GM13976 (cell line): ENCODE measurements around the gene NHEJ1.

Source experiments
- DNase-seq: peaks from one replicate; pipeline ENCODE4 v3.0.0; 2012; ENCODE audit warnings: low spot score
- in situ Hi-C: fragments of 300-500 bp; cut with MboI; formaldehyde crosslinking; loops from one replicate; pipeline ENCODE4 v1.12.0; 2022; ENCODE audit warnings: low sequenced_read_pairs, mixed read lengths, inconsistent platforms; ENCODE audit not compliant: unreplicated experiment
- TF ChIP-seq, protein P1 (sequence below): IDR thresholded peaks from 2 replicates; pipeline ENCODE4 v1.5.1; 2012; ENCODE audit warnings: borderline replicate concordance, mild to moderate bottlenecking; ENCODE audit not compliant: insufficient read depth; ENCODE audit errors: extremely low read depth, missing control alignments, control extremely low read depth

Gene NHEJ1

DNA sequence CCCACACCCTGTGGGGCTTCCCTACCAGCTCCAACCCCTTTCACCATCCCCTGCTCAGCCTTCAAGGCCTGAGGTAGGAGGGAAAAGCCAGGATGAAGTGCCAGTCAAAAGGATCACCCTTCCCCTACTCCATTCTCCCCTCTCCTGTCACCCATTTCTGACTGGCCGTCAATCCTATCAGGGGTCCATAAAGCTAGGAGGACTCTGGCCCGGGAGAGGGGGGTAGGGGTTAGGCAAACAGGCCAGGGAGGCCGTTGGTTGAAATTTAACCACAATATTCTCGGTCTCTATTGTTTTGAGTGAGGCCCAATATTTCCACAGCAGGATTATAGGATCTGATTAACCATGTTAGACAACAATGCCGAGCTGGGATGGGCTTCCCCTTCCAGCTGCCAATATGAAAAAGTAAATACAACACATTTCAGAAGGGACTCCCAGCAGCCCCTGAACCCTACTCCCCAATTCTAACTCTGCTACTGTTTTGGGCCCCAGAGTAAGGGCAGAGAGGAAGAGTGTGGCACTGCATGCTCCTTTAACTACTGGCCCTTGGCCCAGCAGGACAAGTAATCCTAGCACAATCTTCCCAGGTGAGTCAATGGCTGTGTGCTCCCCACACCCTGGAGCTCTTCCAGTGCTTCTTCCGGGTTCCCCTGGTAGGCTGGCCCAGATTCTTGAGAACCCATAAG lies 89.3 kb downstream of the NHEJ1 start:
- in situ Hi-C loops: no loop called here
- TF ChIP-seq, protein P1, sequence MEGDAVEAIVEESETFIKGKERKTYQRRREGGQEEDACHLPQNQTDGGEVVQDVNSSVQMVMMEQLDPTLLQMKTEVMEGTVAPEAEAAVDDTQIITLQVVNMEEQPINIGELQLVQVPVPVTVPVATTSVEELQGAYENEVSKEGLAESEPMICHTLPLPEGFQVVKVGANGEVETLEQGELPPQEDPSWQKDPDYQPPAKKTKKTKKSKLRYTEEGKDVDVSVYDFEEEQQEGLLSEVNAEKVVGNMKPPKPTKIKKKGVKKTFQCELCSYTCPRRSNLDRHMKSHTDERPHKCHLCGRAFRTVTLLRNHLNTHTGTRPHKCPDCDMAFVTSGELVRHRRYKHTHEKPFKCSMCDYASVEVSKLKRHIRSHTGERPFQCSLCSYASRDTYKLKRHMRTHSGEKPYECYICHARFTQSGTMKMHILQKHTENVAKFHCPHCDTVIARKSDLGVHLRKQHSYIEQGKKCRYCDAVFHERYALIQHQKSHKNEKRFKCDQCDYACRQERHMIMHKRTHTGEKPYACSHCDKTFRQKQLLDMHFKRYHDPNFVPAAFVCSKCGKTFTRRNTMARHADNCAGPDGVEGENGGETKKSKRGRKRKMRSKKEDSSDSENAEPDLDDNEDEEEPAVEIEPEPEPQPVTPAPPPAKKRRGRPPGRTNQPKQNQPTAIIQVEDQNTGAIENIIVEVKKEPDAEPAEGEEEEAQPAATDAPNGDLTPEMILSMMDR: no peak

DNA sequence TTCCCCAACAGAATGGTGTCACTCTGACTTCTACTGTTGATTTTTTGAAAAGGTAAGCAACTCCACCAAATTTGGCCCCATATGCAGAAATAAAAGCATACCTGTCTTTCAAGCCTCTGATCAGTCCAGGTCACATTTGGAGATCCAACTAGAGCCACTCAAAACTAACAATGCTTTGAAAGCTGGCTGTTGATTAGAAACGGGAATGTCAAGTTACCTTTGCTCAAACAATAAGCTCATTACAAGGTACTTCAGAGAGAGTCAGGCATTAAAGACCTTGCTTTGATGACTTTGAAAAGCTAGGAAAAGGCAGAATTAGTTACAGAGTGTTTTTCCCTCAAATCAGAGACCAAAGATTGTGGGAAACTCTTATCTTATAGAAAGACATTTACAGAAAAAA lies 95.1 kb downstream of the NHEJ1 start:
- in situ Hi-C loops: no loop called here
- TF ChIP-seq, protein P1: no peak
- DNase-seq: no peak

More for the DNA sequence above, 89.3 kb downstream of the NHEJ1 start:
- DNase-seq: peak; percentile 3

DNA sequence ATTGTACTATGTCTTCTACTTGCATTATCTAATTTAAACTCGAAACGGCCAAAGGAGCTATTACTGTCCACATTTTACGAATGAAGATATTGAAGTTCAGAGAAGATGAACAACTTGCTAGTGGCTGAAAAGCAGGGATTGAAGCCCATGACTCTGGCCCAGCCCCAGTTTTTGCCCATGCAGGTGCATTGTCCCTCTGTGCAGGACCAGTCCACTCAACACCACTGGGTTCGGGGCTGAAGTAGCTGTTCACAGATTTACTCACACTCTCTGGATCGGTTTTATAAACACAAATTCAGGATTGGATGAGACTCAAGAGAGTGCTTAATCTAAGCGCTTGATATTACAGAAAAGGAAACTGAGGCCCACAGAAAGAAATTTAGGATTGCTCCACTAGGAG lies 98.5 kb downstream of the NHEJ1 start:
- no peak for DNase-seq
- in situ Hi-C loops: no loop called here
- TF ChIP-seq, protein P1: no peak

DNA sequence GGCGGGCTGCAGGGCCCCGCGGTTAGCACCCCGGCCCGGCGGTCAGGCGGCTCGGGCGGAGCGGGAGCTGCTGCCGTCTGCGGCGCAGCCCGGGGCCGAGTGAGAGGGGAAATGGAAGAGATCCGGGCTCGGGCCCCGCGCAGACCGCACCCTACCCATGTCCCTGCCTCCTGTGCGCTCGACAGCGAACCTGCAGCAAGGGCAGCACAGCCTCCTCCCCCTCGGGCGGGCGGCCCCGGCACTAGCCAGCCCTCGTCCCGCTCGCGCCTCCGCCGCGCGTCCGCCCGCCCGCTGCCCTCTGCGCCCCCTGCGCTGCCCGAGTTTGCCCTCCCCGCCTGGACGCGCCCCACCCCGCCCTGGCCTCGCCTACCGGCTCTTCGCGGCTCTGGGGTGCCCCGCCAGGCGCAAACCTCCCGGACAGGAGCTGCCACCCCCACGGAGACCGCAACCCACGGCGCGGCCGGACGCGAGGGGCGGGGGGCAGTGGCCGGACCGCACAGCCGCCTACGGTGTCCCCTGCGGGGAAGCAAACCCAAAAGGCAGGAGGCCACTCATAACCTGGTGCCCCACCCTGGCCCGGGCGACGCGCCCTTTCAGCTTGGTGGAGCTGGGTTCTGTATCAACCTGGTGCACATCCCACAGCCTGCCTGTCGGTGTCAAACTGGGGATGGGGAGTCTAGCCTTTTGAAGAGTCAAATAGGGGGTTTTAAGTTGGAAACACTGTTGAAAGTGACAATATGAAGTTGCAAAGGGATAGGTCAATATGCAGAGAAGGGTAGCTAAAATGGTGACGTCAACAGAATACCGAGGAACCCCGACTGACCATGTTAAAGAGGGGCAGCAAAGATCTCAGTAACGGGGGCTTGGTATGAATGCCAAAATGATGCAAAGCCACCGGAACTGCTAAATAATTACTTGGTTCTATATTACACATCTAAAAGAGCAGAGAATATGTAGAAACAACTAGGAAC lies 99.5 kb downstream of the NHEJ1 start, which contains the start of gene IHH:
Gene IHH, minus strand, starts transcription at position 101 of the 971 bp plus-strand sequence. CDS start 454 bp downstream, outside the sequence.
- TF ChIP-seq, protein P1: no peak
- DNase-seq: peak; percentile 48
- in situ Hi-C loops: no loop called here

DNA sequence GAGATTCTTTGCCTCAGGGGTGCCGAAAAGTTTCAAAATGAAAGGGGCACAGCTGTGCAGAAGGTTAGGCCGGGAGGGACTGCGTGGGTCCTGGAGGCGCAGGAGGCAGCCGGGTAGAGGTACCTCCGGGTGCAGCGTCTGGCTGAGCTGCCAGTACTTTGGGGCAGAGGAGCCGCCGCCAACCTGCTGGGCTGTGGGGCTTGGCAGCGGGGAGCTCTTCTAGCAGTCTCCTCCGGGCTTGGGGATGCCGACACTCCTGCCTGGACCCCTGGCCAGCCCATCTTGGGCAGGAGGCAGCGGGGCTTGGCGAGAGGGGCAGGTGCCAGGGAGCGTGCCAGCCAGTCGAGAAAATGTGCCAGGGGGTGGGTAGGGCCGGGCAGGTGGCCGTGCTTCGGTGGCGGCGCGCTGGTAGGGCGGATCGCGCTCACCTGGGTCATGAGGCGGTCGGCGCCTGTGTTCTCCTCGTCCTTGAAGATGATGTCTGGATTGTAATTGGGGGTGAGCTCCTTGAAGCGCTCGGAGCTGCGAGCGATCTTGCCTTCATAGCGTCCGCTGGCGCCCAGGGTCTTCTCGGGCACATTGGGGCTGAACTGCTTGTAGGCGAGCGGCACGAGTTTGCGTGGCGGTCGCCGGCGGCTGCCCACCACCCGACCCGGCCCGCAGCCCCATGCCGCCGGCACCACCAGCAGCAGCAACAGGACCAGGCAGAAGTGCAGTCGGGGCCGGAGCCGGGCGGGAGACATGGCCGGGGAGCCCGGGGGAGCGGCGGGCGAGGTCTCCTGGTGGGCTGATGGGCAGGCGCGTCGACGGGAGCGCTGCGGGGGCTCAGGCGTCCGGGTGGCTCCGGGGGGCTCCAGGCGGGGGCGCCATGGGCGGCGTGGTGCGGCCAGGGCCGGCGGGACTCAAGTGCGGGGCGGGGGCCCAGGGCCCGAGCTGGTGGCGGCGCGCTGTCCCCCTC lies 100.6 kb downstream of the NHEJ1 start:
- DNase-seq: no peak
- in situ Hi-C loops: no loop called here
- TF ChIP-seq, protein P1: no peak

DNA sequence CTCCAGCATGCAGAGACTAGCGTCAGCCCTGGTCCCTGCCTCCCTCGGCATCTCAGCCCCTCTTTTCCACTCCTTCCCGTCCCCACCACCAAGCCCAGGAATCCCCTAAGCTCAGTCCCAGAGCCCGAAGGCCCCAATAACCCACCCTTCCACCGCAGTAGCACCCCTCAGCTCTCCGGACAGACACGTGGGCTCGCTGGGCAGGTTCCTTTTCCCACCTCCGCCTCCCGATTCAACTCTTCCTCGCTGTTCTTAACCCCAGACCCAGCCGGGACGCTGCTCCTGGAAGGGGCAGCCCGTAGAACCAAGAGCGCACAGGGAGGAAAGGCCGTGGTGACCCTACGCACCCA lies 101.3 kb downstream of the NHEJ1 start:
- TF ChIP-seq, protein P1: no peak
- in situ Hi-C loops: no loop called here
- peak; percentile 40 for DNase-seq
